Stimulated activated CD4-positive, alpha-beta T cell treated with anti-CD3 and anti-CD28 coated beads, Interleukin-15, amount 100 ng/mL, for 24 hours (primary cell): ENCODE data around the gene ADGRG1.
A peak's percentile ranks its signal among the peaks of the same experiment; 100 is the strongest.

Source experiments
- DNase-seq: peaks from one replicate; pipeline ENCODE4 v3.0.0-alpha.2; 2020

ADGRG1 gene

DNA sequence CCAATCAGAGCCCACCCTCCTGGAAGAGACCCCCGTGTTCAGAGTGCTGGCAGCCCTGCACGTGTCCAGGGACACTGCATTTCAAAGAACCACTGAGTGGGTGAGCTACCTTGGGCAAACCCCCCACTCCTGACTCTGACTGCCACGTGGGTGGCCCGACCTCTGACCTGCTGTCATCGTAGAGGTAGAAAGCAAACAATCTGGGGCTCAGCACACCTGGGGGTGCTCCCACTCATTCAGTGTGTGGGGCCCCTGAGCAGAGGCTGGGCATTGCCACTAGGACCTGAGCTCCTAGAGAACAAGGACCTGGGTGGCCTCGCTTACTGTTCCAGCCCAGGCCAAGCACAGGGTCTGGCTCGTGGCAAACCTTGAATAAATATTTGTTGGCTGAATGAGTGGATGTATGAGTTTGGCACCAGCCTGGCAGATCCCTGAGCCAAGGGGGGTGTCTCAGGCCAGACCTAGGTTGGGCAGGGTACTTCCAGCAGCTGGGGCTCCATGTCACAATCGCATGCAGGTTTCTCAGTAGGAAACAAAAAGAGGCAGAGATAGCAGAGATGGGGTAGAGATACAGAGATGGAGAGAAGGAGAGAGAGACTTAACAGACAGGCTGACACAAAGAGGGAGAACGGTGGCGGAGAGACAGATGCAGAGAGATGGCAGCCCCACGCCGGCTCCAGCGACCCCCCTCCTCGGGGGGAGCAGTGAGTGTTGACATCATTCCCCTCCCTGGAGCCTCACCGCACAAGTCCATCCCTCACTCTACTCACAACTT, 60.7 kb downstream of the ADGRG1 start:
- no peak for DNase-seq

DNA sequence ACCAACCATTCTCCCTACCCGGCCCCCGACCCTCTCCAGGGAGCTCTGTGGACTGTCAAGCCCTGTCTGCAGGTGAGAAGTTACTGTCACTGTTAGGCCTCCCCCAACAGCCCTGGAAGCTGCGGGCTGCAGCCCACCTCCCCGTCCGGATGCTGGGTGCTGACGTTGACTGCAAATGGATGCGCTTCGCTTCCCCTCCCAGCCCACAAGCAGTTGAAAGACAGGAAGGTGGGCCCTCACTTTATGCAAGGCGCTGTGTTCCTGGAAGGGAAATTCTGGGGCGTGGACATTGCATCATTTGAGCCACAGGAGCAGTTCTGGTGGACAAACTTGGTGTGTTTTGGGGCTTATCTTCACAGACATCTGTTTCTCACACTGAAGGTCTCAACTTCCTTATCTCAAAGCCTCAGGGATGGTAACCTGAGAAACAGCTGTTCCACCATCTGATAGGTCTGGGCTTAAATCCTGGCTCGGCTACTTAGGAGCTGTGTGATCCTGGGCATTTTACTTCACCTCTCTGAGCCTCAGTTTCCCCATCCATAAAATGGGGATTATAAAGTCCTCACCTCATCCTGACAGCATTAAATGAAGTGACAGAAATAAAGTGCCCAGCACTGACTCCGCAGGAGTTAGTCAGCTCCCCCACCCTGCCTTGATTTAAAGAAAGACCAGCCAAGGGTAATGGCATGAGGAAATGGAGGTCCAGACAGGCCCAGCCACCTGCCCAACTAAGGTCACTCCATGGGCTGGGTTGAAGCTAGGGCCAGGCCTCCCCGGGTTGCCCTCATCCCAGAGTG, 61.5 kb downstream of the ADGRG1 start:
- DNase-seq: peak; percentile 24

DNA sequence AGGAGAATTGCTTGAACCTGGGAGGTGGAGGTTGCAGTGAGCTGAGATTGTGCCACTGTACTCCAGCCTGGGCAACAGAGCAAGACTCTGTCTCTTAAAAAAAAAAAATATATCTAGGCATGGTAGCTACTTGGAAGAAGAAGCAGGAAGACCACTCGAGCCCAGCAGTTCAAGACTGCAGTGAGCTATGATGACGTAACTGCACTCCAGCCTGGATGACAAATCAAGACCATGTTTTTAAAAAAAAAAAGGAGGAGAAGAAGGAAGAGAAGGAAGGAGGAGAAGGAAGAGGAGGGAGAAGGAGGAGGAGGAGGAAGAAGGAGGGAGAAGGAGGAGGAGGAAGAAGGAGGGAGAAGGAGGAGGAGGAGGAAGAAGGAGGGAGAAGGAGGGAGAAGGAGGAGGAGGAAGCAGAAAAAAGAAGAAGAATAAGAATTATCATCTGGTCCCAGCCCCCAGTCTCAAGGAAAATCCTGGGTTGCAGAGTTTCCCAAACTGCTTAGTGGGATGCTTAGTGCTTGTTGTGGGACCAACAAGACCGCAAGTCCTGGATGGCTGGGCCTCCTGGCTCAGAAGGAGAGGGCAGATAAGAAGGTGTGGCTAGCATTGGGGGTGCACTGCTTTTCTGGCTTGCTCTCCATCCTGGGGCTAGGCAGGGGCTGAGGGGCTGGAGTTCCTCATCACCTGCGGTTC, 62.5 kb downstream of the ADGRG1 start:
- DNase-seq: no peak

DNA sequence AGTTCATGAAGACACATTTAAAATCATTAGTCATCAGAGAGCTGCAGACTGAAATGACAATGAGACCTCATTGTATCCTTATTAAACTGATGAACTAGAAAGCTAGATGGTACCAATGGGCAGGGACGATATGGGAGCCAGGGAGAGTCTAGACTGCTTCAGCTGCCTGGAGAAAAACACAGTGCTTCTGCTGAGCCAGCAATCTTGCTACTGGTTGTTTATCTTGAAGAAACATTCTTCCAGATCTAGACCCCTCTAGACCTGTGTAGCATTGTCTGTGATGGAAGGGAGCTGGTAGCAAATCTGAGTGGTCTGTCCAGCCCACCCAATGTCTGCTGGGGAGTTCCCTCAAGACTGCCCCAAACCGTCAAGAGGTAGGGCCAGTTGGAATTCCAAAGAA, 64.2 kb downstream of the ADGRG1 start:
- DNase-seq: no peak

DNA sequence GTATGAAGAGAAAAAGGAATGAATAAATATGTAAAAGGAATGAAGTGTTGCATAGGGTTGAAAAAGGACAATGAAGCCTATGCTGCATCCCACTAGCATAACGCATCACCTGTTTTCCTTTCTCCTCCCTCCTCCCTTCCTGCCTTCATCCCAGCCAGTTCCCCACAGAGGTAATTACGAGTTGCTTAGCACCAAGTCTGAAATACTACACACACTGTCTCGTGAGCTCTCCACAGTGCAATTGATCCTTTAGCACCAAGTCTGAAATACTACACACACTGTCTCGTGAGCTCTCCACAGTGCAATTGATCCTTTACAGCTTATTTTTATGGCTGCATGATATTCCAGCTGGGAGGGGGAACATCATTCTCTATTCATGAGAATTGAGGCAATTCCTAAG, 65.1 kb downstream of the ADGRG1 start:
- DNase-seq: no peak

DNA sequence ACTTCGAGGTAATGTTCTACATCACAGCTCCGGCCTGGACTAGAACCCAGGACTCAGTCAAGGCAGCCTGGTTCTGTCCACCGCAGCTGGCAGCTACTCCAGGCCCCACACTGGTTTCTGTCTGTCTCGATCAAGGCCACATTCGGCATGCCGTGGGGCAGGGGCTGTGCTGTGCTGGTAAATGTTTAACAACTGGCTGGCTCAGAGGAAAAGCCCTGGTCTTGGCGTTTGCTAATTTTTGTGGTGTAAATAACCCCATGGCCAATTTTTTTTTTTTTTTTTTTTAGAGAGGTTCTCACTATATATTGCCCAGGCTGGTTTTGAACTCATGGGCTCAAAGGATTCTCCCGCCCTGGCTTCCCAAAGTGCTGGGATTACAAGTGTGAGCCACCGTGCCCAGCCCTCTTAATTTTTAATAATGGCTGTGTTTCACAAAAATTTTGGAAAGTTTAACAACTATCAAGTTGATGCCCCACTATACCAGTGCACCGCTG, 65.8 kb downstream of the ADGRG1 start:
- DNase-seq: no peak

DNA sequence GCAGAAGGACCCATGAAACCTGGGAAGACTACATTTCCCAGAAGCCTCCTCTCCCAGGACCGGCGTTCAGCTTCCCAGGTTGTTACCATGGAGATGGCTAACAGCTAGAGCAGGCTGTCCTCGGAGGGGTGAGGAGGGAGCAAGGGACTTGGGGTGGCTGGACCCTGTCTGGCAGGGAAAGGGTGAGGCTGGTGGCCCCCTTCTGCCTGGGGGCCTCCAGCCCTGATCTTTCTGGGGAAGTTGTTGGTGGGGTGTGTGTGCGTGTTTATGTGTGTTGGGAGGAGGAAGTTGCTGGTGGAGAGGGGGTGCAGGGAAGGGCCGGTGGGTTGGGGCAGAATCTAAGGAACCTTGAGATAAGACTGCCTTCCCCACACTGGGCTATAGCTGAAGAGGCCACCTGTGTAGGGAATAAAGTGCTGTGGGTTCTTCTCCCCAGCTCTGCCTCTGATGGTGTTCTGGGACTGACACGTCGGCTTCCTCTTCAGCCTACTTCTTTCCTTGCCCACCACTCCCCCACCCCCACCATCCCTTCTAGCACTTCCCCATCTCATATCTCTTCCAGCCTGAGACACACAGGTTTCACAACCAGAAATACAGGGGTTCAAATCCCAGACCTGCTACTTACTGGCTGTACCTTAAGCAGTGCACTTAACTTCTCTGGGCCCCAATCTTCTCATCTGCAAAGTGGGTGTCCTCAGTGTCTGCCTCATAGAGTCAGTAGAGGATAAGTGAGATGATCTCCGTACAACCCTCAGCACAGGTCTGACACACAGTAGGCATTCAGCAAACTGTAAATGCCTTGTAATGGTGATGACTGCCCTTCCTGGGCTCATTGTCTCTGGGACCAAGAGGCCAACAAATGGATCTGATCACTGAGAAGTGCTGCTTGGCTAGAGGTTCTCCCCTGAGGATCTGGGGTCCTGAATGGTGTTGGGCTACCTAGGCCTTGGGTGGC, 66.6 kb downstream of the ADGRG1 start, which contains the start of gene DRC7:
Gene DRC7 (plus strand): TSS at position 82 of the 955 bp plus-strand sequence. CDS start 3,144 bp downstream, outside the sequence.
- peak; percentile 39 for DNase-seq

DNA sequence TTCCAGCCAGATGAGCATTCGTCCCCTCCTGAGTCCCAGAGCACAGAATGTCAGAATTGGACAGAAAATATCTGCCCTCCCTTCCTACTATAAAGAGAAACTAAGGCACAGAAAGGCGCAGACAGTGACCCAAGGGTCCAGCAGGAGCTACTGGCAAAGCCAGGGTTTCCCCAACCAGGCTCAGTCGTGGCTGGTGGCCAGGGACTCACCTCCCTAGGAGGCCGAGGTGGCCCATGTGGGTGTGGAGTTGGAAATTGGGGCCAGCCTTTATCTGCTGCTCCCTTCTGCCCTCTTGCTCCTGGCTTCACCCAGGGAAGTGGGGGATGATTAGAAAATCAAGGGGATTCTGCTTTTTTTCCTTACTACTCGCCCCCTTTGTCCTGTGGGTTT, 67.2 kb downstream of the ADGRG1 start:
- DNase-seq: no peak

DNA sequence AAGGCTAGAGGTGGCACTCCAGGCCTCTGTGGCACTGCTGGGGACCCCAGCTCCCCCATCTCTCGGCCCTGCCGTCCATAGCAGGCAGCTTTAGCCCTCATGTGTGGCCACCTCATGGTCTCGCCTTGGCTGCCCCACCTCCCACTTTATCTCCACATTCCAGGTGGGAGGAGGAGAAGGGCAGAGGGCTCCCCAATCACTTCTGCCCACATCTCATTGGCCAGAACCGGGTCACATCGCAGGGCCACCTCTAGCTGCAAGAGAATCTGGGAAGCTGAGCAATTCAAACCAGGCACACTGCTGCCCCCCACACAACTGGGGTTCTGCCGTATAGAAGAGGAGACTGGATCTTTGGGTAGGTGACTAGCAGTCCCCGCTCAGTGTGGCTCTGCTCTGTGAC, 67.8 kb downstream of the ADGRG1 start:
- DNase-seq: no peak

DNA sequence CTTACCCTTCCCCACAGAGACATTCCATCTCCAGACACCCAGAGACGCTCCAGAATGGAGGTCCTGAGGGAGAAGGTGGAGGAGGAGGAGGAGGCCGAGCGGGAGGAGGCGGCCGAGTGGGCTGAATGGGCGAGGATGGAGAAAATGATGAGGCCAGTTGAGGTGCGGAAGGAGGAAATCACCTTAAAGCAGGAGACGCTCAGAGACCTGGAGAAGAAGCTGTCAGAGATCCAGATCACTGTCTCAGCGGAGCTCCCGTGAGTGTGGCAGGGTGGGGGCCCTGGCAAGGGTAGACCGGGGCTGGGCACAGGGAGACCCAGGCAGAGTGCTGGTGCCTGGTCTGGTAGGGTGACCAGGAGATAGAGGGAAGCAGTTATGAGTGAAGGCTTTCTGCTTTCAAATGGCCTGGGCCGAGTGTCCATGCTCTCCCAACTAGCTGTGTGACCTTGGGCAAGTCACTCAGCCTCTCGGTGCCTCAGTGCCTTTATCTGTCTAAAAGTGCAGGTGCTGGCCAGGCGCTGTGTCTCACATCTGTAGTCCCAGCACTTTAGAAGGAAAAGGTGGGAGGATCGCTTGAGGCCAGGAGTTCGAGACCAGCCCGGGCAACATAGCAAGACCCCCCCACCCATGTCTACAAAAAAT, 69.6 kb downstream of the ADGRG1 start:
- DNase-seq: no peak

DNA sequence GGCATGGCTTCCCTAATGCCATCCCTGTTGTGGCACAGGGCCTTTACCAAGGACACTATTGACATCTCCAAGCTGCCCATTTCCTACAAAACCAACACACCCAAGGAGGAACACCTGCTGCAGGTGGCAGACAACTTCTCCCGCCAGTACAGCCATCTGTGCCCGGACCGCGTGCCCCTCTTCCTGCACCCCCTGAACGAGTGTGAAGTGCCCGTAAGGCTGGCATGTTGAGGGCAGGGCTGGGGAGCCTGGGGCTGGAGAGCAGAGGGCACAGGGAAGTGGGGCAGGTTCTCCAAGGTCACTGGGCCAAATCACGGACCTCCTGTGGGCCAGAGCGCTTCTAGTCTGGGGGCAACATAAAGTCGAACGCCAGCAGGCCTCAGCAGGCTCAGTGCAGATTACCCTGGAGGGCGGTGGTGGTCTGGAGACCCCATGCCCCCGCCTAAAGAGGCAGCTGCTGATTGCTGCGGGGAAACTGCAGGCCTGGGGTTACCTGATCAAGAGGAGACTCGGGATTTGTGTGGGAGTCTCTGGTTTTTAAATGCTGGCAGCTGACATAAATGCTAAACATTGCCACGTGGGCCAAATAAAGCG, 70.5 kb downstream of the ADGRG1 start:
- no peak for DNase-seq

DNA sequence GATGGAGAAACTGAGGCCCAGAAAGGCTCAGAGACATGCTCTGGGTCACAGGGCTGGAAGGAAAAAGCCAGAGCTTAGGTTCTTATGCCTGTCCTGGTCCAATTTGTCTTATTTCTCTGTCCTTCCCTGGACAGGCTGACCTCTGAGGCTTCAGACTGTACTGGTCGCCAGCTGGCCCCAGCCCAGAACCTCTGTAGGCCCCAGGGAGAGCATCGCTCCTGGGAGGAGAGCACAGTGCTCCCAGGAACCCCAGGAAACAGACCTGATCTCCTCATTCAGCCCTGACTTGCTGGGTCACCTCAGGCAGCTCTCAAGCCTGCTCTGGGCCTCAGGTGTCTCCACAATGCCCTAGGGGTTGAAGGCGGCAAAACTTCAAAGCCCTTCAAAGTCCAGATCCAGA, 71.1 kb downstream of the ADGRG1 start:
- no peak for DNase-seq

DNA sequence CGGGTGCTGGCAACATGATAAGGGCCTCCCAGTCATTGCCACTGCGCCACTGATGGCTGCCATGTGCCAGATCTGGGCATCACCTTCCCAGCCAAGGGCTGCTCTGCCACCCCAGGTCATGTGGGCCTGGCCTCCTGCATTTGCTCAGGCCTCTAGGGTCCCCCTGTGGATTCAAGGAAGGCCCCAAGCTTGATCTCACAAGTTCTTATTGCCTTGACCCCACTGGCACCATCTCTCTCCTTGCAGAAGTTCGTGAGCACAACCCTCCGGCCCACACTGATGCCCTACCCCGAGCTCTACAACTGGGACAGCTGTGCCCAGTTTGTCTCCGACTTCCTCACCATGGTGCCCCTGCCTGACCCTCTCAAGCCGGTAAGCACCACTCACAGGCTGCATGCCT, 71.5 kb downstream of the ADGRG1 start:
- no peak for DNase-seq

DNA sequence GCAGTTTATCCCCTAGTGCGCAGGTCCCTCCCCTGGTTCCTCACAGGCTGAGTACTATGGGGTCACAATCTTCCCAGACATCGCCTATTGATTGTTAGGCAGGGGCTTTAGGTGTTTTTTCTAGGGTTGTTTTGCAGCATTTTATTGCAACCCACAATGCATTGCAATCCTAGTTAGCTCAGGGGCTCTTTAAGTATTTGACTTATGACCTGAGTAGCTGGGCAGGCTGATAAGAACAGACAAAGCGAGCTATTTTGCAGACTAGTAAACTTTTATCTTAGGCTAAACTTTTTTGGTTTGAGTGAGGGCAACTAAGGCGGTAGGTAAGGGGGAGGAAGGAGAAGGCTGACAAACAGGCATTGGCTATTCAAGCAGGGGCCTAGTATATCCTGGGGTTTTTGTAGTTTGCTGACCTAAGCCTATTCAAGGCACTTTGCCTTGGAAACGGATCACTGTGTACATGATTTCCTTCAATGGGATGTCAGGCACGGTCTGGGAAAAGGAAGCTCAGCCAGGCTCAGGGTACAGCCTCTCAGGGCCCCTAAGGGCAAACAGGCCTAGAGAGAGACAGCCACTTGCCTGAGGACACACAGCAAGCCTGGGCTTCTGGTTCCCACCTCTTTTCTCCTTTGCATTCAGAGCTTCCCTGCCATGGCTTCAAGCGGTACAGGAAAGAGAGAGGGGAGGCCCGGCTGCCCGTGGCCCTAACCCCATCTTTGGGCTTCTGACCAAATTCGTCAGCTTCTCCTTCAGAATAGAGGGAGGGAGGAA, 72.5 kb downstream of the ADGRG1 start:
- DNase-seq: no peak

DNA sequence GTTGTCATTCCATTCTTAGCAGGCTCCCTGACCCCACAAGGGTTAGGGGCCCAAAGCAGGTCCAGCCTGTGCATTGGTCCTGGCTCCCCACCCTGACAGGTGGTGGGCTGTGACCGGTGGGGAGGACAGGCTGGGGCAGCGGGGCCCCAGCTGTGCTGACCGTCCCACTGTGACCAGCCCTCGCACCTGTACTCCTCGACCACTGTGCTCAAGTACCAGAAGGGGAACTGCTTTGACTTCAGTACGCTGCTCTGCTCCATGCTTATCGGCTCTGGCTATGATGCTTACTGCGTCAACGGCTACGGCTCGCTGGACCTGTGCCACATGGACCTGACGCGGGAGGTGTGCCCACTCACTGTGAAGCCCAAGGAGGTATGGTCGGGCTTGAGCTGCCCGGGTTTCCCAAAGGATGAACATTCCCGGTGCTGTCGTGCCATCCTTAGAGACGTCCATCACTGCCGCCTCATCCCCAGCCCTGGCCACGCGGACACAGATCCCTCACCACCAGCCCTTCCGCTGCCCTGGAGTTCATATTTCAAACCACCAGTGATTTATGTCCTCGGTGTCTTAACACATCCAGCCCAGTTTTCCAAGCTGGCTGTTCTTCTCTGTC, 73.4 kb downstream of the ADGRG1 start:
- DNase-seq: no peak

DNA sequence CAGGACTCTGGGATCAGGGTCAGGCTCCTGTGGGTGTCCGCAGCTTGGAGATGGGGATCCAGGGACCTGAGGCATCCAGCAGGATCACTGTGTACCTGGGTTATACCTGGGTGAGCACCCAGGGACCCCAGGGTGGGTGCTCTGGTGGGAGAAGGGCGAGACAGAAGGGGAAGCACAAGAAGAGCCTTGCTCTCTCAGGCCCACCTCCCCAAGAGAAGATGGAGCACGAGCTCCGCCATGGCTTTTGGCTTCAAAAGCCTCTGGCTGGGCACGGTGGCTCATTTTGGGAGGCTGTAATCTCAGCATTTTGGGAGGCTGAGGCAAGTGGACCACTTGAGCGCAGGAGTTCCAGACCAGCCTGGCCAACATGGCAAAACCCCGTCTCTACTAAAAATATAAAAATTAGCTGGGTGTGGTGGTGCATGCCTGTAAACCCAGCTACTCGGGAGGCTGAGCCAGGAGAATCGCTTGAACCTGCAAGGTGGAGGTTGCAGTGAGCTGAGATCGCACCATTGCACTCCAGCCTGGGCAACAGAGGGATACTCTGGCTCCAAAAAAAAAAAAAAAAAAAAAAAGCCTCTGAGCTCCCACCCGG, 75.1 kb downstream of the ADGRG1 start:
- no peak for DNase-seq

DNA sequence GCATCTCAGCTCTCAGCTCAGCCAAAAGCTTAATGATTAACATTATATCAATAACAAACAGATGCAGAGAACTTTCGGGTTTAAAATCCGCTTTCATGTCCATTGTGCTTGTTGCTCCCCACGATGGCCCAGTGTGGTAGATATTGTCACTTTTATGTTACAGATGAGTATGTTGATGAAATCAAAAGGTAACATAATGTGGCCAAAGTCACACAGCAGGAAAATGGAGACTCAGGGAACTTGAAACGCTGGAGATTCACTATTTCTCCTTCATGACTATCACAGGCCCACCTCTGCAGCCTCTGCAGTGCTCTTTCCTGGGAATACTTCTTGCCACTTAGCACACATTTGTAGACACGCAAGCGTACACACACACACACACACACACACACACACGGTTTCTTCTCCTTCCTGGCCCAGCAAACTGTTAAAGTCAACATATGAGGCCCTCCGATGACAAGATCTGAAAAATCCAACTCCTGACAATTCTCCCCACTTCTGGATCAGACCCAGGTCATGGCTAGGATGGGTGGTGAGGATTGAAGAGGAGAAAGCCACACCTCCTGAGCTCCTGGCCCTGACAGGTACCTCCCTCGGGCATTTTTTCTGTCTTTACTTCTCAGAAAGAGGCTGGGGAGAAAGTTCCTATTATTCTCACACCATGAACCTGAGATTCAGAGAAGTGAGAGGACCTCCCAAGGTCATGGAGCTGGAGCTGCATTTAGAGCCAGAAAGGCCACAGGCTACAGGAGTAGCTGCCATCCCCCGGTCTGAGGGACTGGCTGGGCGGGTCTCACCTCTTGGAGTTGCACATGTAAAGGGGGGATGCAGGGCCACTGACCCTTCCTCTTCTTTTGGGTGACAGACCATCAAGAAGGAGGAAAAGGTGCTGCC, 75.8 kb downstream of the ADGRG1 start:
- no peak for DNase-seq
